Gastrocnemius medialis (tissue), 4 donors: ENCODE measurements around the gene BACE1.

Experiments
- CTCF ChIP-seq, 5 experiments: fragments of 450-650 bp in 3 of 5; fragments of 200-600 bp in 2 of 5; sonication (generic) in 2 of 5; IDR thresholded peaks in 4 of 5; conservative IDR thresholded peaks in 1 of 5; 1 replicate in 4 of 5; 2 replicates in 1 of 5; pipeline ENCODE4 v1.5.1; 2016 to 2019; ENCODE audit warnings: antibody characterized with exemption in 5 of 5, mild to moderate bottlenecking in 3 of 5, moderate library complexity in 3 of 5
- POLR2A ChIP-seq, 2 donors: fragments of 450-650 bp; IDR thresholded peaks; one replicate each; pipeline ENCODE4 v1.6.1; 2017; ENCODE audit warnings: antibody characterized with exemption in 2 of 2, mild to moderate bottlenecking in 2 of 2, moderate library complexity in 2 of 2

DNA sequence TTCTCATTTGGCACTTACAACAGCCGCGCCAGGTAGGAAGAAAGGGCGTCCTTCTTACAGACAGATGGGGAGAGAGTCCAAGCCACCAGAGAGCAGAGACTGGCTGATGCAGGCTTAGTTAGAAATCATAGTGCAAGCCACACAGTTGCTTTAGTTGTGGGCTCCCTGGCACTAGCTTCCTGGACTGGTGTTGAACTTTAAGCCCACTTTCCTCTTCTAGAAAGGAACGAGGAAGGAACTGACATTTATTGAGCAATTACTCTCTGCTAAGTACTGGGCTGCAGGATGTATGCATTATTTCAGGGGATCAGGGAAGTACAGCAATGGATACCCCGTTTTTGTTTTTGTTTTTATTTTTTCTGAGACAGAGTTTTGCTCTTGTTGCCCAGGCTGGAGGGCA, 3.0 kb downstream of the BACE1 start:
- TF ChIP-seq CTCF (IDR thresholded peaks at IDR 0.05 in 4 of 5, conservative IDR thresholded peaks at IDR 0.05 in 1 of 5) (no peak), POLR2A (IDR thresholded peaks at IDR 0.05) (no peak)
